GM23338 (cell line): Measurements from ENCODE around the gene MPC2. TPM values are rescaled to one million over a fixed set of nuclear protein-coding genes. Genes with fewer than 3 reads are reported as not detected.

Experiments used
- ATAC-seq: fragments of 200-7000 bp; cut with Tn5 transposase; 3 replicates; pipeline ENCODE4 v1.9.1; 2020
- DNase-seq: peaks from one replicate; pipeline ENCODE4 v3.0.0-alpha.2; 2015; ENCODE audit warnings: low spot score
- H2AFZ ChIP-seq: fragments of 200-600 bp; sonication (generic); 2 replicates; pipeline ENCODE4 v1.8.0; 2016; ENCODE audit warnings: antibody characterized with exemption, mild to moderate bottlenecking, moderate library complexity
- H3F3A ChIP-seq: fragments of 200-600 bp; sonication (generic); replicated peaks from 2 replicates; pipeline ENCODE4 v1.8.0; 2017; ENCODE audit warnings: antibody characterized with exemption, mixed run types, low read depth
- H3K27ac ChIP-seq: fragments of 200-600 bp; sonication (generic); 2 replicates; pipeline ENCODE4 v1.6.1; 2016; ENCODE audit warnings: low read depth
- H3K27me3 ChIP-seq: fragments of 200-600 bp; sonication (generic); 2 replicates; pipeline ENCODE4 v1.8.0; 2016; ENCODE audit warnings: mild to moderate bottlenecking, mixed run types, moderate library complexity; ENCODE audit not compliant: insufficient read depth
- H3K36me3 ChIP-seq: fragments of 200-600 bp; sonication (generic); 2 replicates; pipeline ENCODE4 v1.8.0; 2016; ENCODE audit warnings: mild to moderate bottlenecking; ENCODE audit not compliant: insufficient read depth
- H3K4me1 ChIP-seq: fragments of 200-600 bp; sonication (generic); 2 replicates; pipeline ENCODE4 v1.8.0; 2016; ENCODE audit warnings: mild to moderate bottlenecking, moderate library complexity; ENCODE audit not compliant: insufficient read depth
- H3K4me2 ChIP-seq: fragments of 200-600 bp; sonication (generic); 2 replicates; pipeline ENCODE4 v1.7.1; 2017; ENCODE audit warnings: mixed run types
- H3K4me3 ChIP-seq: fragments of 200-600 bp; sonication (generic); 2 replicates; pipeline ENCODE4 v1.6.1; 2016; ENCODE audit warnings: mixed run types
- H3K79me2 ChIP-seq: fragments of 200-600 bp; sonication (generic); replicated peaks from 2 replicates; pipeline ENCODE4 v1.8.0; 2017; ENCODE audit warnings: mild to moderate bottlenecking; ENCODE audit not compliant: insufficient read depth
- H3K9me2 ChIP-seq: fragments of 200-600 bp; sonication (generic); 2 replicates; pipeline ENCODE4 v1.8.0; 2017; ENCODE audit not compliant: insufficient read depth
- H4K20me1 ChIP-seq: fragments of 200-600 bp; sonication (generic); replicated peaks from 2 replicates; pipeline ENCODE4 v1.8.0; 2017; ENCODE audit warnings: mild to moderate bottlenecking; ENCODE audit not compliant: insufficient read depth
- H3K27ac Mint-ChIP-seq: 2 replicates; pipeline ENCODE4 v1.8.0; 2020; ENCODE audit warnings: inconsistent platforms, mild to moderate bottlenecking, moderate library complexity, mixed read lengths
- H3K27me3 Mint-ChIP-seq: 3 replicates; pipeline ENCODE4 v1.8.0; 2022; ENCODE audit warnings: low read depth, mild to moderate bottlenecking, moderate library complexity, mixed read lengths, inconsistent platforms; ENCODE audit not compliant: insufficient read depth, poor library complexity
- H3K36me3 Mint-ChIP-seq: 3 replicates; pipeline ENCODE4 v1.8.0; 2021; ENCODE audit warnings: low read depth, mild to moderate bottlenecking, inconsistent platforms, moderate library complexity, mixed read lengths
- H3K4me1 Mint-ChIP-seq: 3 replicates; pipeline ENCODE4 v1.8.0; 2020; ENCODE audit warnings: mild to moderate bottlenecking, inconsistent platforms, mixed read lengths
- H3K4me3 Mint-ChIP-seq: 3 replicates; pipeline ENCODE4 v1.8.0; 2021; ENCODE audit warnings: moderate library complexity, mild to moderate bottlenecking, inconsistent platforms, mixed read lengths
- H3K9me3 Mint-ChIP-seq: 3 replicates; pipeline ENCODE4 v1.8.0; 2020; ENCODE audit warnings: moderate library complexity, mild to moderate bottlenecking, inconsistent platforms, mixed read lengths
- CREB1 ChIP-seq: fragments of 250-450 bp; sonication (Bioruptor Pico); IDR thresholded peaks from 2 replicates; pipeline ENCODE4 v1.5.0; 2020; ENCODE audit warnings: low read depth, mild to moderate bottlenecking, moderate library complexity
- EZH2 ChIP-seq: fragments of 200-600 bp; sonication (generic); IDR thresholded peaks from one replicate; pipeline ENCODE4 v1.8.0; 2017; ENCODE audit warnings: antibody characterized with exemption, mild to moderate bottlenecking, low read depth; ENCODE audit not compliant: unreplicated experiment
- EZH2phosphoT487 ChIP-seq: fragments of 200-600 bp; sonication (generic); IDR thresholded peaks from one replicate; pipeline ENCODE4 v1.8.1; 2018; ENCODE audit warnings: antibody characterized with exemption; ENCODE audit not compliant: unreplicated experiment
- JUNB ChIP-seq: IDR thresholded peaks from one replicate; pipeline ENCODE4 v1.6.1; 2016; ENCODE audit warnings: antibody characterized with exemption; ENCODE audit not compliant: unreplicated experiment
- NANOG ChIP-seq: IDR thresholded peaks from 2 replicates; pipeline ENCODE4 v1.6.1; 2016; ENCODE audit warnings: antibody characterized with exemption, borderline replicate concordance
- POLR2AphosphoS5 ChIP-seq: IDR thresholded peaks from 2 replicates; pipeline ENCODE4 v1.6.1; 2016; ENCODE audit warnings: antibody characterized with exemption, low read depth
- STAT1 ChIP-seq: IDR thresholded peaks from one replicate; pipeline ENCODE4 v1.6.1; 2016; ENCODE audit warnings: antibody characterized with exemption; ENCODE audit not compliant: unreplicated experiment
- ZNF114 ChIP-seq: fragments of 250-450 bp; sonication (Bioruptor Pico); IDR thresholded peaks from 2 replicates; pipeline ENCODE4 v1.5.0; 2020; ENCODE audit warnings: mild to moderate bottlenecking, moderate library complexity
- ZNF331 ChIP-seq: fragments of 250-450 bp; sonication (Bioruptor Pico); IDR thresholded peaks from 2 replicates; pipeline ENCODE4 v1.5.0; 2020; ENCODE audit warnings: low read depth, mild to moderate bottlenecking, moderate library complexity
- polyA plus RNA-seq: library from polyadenylated mRNA; unstranded; fragments of >200 nt; fragmentation: Nextera tagmentation; extraction: Ambion mirVana; gene quantifications from 2 replicates; pipeline ENCODE4 v1.2.1, GENCODE V29; 2016
- total RNA-seq: library from RNA; depleted of rRNA; stranded (reverse); fragments of >200 nt; shearing (Covaris generic); gene quantifications from 2 replicates; pipeline ENCODE4 v1.2.3, GENCODE V29; 2014
- TF ChIP-seq, protein P1 (sequence below), 2 experiments: fragments of 200-600 bp in 1 of 2; sonication (generic) in 1 of 2; conservative IDR thresholded peaks; 2 replicates each; pipeline versions ENCODE4 v1.5.1 to v1.6.1; 2016 to 2017; ENCODE audit warnings: antibody characterized with exemption in 2 of 2, low read depth in 2 of 2, mild to moderate bottlenecking in 2 of 2, moderate library complexity in 1 of 2
- TF ChIP-seq, protein P2 (sequence below): IDR thresholded peaks from one replicate; pipeline ENCODE4 v1.6.1; 2018; ENCODE audit warnings: antibody characterized with exemption; ENCODE audit not compliant: unreplicated experiment
- TF ChIP-seq, protein P3 (sequence below): IDR thresholded peaks from 2 replicates; pipeline ENCODE4 v1.6.1; 2016; ENCODE audit warnings: antibody characterized with exemption

Gene MPC2
- total and polyA plus RNA-seq, 2 experiments from 2014 or later: 21.6 to 76.9 TPM

DNA sequence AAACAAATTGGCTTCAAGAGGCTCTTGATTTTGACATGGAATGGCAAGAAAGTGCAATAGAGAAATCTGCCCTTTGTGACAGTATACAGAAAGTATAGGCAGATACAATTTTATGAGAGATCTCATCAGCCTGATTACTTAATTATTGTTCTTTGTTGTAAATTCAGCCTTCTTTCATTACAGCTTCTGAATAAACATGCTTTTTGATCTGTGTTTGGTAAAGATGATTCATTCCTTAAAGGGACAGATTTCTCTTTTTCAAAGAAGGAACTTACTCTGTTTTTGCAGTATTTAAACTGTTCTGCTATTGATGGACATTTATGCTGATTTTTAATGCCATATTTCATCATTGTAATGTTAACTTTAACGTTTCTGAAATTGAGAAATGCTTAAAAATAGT lies 13.7 kb upstream of the MPC2 start (continued):
- TF ChIP-seq, protein P1, sequence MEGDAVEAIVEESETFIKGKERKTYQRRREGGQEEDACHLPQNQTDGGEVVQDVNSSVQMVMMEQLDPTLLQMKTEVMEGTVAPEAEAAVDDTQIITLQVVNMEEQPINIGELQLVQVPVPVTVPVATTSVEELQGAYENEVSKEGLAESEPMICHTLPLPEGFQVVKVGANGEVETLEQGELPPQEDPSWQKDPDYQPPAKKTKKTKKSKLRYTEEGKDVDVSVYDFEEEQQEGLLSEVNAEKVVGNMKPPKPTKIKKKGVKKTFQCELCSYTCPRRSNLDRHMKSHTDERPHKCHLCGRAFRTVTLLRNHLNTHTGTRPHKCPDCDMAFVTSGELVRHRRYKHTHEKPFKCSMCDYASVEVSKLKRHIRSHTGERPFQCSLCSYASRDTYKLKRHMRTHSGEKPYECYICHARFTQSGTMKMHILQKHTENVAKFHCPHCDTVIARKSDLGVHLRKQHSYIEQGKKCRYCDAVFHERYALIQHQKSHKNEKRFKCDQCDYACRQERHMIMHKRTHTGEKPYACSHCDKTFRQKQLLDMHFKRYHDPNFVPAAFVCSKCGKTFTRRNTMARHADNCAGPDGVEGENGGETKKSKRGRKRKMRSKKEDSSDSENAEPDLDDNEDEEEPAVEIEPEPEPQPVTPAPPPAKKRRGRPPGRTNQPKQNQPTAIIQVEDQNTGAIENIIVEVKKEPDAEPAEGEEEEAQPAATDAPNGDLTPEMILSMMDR (conservative IDR thresholded peaks at IDR 0.05; ENCODE audit: low read depth in 2 of 2): no peak
- no peak for TF ChIP-seq JUNB
- no peak for TF ChIP-seq EZH2phosphoT487
- TF ChIP-seq ZNF114 (CRISPR knock-in tag): no peak

DNA sequence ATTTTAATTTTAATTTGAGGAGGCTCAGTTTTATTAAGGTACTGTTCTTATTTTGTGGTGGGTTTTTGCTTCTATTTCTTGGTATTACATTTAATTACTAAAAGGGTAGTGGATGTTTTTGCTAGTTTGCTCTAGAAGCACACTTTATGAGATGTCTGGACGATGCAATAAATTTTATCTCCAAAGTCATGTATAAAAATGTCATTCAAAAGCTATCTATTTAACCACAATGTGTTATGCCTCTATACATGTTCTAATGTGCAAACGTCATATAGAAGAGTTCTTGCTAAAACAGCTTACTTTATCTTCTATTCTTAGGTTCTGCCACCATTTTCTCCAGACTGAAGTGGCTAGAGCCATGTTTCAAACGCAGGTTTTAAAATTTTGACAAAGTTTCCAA lies 12.9 kb upstream of the MPC2 start:
- no peaks in the 10 kb centered on the region for H3K9me3 Mint-ChIP-seq
- Histone ChIP-seq H3K27ac (no peak overlapping the region), H3K79me2 (peaks cover 73% of the 10 kb centered on the region), H3K9me2 (no peaks in the 10 kb centered on the region), H3K4me2 (no peak overlapping the region), H3K4me1 (peaks cover 14% of the 10 kb centered on the region; the same call in 1 of the 2 replicates), H3K27me3 (no peaks in the 10 kb centered on the region), H3F3A (no peaks in the 10 kb centered on the region), H4K20me1 (0 out of 2 replicates have a peak, but pooled peaks cover 9% of the 10 kb centered on the region), H3K36me3 (peaks cover 10% of the 10 kb centered on the region; the same call in 1 of the 2 replicates), H2AFZ (no peak overlapping the region), H3K4me3 (no peak overlapping the region)
- peaks cover 15% of the 10 kb centered on the region for H3K4me1 Mint-ChIP-seq
- DNase-seq: no peak
- no peak overlapping the region for H3K27ac Mint-ChIP-seq
- H3K4me3 Mint-ChIP-seq: no peak overlapping the region
- H3K27me3 Mint-ChIP-seq: peaks cover 2% of the 10 kb centered on the region
- H3K36me3 Mint-ChIP-seq: peaks cover 35% of the 10 kb centered on the region
- no peak for ATAC-seq
- TF ChIP-seq CREB1: no peak
- no peak for TF ChIP-seq POLR2AphosphoS5
- no peak for TF ChIP-seq ZNF331 (CRISPR knock-in tag)
- TF ChIP-seq EZH2: no peak
- no peak for TF ChIP-seq EZH2phosphoT487
- TF ChIP-seq STAT1: no peak
- TF ChIP-seq, protein P1 (conservative IDR thresholded peaks at IDR 0.05; ENCODE audit: low read depth in 2 of 2): no peak
- no peak for TF ChIP-seq JUNB
- no peak for TF ChIP-seq ZNF114 (CRISPR knock-in tag)
- no peak for TF ChIP-seq NANOG
- TF ChIP-seq, protein P2, sequence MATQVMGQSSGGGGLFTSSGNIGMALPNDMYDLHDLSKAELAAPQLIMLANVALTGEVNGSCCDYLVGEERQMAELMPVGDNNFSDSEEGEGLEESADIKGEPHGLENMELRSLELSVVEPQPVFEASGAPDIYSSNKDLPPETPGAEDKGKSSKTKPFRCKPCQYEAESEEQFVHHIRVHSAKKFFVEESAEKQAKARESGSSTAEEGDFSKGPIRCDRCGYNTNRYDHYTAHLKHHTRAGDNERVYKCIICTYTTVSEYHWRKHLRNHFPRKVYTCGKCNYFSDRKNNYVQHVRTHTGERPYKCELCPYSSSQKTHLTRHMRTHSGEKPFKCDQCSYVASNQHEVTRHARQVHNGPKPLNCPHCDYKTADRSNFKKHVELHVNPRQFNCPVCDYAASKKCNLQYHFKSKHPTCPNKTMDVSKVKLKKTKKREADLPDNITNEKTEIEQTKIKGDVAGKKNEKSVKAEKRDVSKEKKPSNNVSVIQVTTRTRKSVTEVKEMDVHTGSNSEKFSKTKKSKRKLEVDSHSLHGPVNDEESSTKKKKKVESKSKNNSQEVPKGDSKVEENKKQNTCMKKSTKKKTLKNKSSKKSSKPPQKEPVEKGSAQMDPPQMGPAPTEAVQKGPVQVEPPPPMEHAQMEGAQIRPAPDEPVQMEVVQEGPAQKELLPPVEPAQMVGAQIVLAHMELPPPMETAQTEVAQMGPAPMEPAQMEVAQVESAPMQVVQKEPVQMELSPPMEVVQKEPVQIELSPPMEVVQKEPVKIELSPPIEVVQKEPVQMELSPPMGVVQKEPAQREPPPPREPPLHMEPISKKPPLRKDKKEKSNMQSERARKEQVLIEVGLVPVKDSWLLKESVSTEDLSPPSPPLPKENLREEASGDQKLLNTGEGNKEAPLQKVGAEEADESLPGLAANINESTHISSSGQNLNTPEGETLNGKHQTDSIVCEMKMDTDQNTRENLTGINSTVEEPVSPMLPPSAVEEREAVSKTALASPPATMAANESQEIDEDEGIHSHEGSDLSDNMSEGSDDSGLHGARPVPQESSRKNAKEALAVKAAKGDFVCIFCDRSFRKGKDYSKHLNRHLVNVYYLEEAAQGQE: no peak
- TF ChIP-seq, protein P3, sequence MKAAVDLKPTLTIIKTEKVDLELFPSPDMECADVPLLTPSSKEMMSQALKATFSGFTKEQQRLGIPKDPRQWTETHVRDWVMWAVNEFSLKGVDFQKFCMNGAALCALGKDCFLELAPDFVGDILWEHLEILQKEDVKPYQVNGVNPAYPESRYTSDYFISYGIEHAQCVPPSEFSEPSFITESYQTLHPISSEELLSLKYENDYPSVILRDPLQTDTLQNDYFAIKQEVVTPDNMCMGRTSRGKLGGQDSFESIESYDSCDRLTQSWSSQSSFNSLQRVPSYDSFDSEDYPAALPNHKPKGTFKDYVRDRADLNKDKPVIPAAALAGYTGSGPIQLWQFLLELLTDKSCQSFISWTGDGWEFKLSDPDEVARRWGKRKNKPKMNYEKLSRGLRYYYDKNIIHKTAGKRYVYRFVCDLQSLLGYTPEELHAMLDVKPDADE: no peak
